Measurements from ENCODE around the gene ASB14.

ASB14 gene

GRCh38 chr3:57234613-57235575, 57.6 kb downstream of the ASB14 start:
- Histone ChIP-seq H3K4me1 (ENCODE audit: insufficient read depth, low read length) (no peaks in the 10 kb centered on the region), H3K9me3 (ENCODE audit: low read length) (peaks cover 2% of the 10 kb centered on the region), H2AFZ (ENCODE audit: low read depth, low read length) (no peak overlapping the region), H3K4me3 (ENCODE audit: low read length) (no peak overlapping the region), H3K27me3 (ENCODE audit: insufficient read depth, low read length) (no peaks in the 10 kb centered on the region), H3K36me3 (ENCODE audit: insufficient read depth, low read length) (peaks cover 13% of the 10 kb centered on the region)

GRCh38 chr3:57233799-57234198, 58.7 kb downstream of the ASB14 start:
- Histone ChIP-seq H3K4me1 (ENCODE audit: insufficient read depth, low read length) (peaks cover 7% of the 10 kb centered on the region), H3K9me3 (ENCODE audit: low read length) (peaks cover 2% of the 10 kb centered on the region), H3K4me3 (ENCODE audit: low read length) (no peak overlapping the region), H2AFZ (ENCODE audit: low read depth, low read length) (no peak overlapping the region), H3K27me3 (ENCODE audit: insufficient read depth, low read length) (no peaks in the 10 kb centered on the region), H3K36me3 (ENCODE audit: insufficient read depth, low read length) (peaks cover 7% of the 10 kb centered on the region)

DNA sequence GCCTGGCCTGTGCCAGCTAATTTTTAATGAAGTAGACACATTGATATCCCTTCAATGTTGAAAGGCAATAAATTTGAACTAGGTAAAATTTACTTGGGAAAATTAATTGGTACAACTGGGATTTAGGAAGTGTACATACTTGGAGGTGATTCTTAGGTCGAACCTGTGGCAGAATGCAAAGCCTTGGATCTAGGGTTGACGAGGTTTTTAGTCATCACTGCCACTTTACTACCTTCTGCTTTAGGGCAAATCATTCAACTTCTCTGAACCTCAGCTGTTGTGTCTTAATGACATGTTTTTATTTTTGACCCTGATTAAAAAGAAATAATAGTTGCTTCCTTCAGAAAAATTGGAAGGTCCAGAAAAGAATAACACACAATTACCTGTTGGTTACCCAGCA, 62.5 kb downstream of the ASB14 start:
- Histone ChIP-seq H3K4me1 (ENCODE audit: insufficient read depth, low read length) (peaks cover 12% of the 10 kb centered on the region), H3K9me3 (ENCODE audit: low read length) (no peaks in the 10 kb centered on the region), H3K4me3 (ENCODE audit: low read length) (no peak overlapping the region), H2AFZ (ENCODE audit: low read depth, low read length) (no peak overlapping the region), H3K27me3 (ENCODE audit: insufficient read depth, low read length) (no peaks in the 10 kb centered on the region), H3K36me3 (ENCODE audit: insufficient read depth, low read length) (no peaks in the 10 kb centered on the region)

- Histone ChIP-seq H2AFZ (ENCODE audit: low read depth, low read length) (peak overlapping the region; percentile 98), H3K4me1 (ENCODE audit: insufficient read depth, low read length) (peaks cover 12% of the 10 kb centered on the region), H3K9me3 (ENCODE audit: low read length) (no peaks in the 10 kb centered on the region), H3K4me3 (ENCODE audit: low read length) (peak overlapping the region; percentile 97), H3K27me3 (ENCODE audit: insufficient read depth, low read length) (no peaks in the 10 kb centered on the region), H3K36me3 (ENCODE audit: insufficient read depth, low read length) (no peaks in the 10 kb centered on the region)
Measured at GRCh38 chr3:57227930-57228751, 64.3 kb downstream of the ASB14 start.

DNA sequence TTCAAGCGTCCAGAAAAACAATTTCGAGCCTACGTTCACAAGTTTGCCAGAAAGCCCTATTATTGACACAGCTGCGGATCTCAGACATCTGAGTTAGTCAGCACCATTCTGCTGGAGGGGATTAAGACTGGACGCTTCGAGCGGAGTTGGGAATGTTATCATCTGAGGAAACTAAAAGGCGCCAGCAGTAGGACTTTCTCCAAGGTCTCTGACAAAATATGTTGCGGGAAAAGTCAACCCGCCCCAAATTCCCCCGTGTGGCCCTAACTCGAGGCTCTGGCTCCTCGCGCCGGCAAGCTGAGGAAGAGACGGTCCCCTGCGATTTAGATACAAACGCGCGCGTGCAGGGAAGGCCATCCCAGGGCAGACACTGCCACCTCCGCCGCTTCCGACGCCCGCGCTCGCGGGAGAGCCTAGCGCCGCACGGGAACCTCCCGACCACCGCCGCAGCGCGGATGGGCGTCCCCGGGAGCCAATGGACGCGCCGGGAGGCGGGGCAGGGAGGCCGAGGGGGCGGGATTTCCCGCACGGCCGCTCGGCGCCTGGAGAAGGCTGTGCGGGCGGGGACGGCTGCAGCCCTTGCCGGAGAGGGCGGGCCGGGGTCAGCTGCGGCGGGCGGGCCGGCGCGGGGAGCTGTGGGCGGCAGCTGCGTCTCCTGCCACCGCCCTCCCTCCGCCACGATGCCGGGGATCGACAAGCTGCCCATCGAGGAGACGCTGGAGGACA, 65.1 kb downstream of the ASB14 start, which contains the start of gene APPL1:
Gene APPL1 (plus strand): TSS at position 526 of the 726 bp plus-strand sequence. CDS start 155 bp downstream, at position 681.
- H3K4me3 ChIP-seq (ENCODE audit: low read length) = peak within 1 kb of the TSS; percentile 97
- peak within 1 kb of the TSS; percentile 98 for H2AFZ ChIP-seq (ENCODE audit: low read depth, low read length)
- H3K9me3 ChIP-seq (ENCODE audit: low read length) = no peaks in the 10 kb centered on the region
- no peaks in the 10 kb centered on the region for H3K27me3 ChIP-seq (ENCODE audit: insufficient read depth, low read length)
- peaks cover 12% of the 10 kb centered on the region for H3K4me1 ChIP-seq (ENCODE audit: insufficient read depth, low read length)
- no peaks in the 10 kb centered on the region for H3K36me3 ChIP-seq (ENCODE audit: insufficient read depth, low read length)

- Histone ChIP-seq H3K9me3 (ENCODE audit: low read length) (no peaks in the 10 kb centered on the region), H3K4me1 (ENCODE audit: insufficient read depth, low read length) (peaks cover 12% of the 10 kb centered on the region), H3K27me3 (ENCODE audit: insufficient read depth, low read length) (no peaks in the 10 kb centered on the region), H2AFZ (ENCODE audit: low read depth, low read length) (no peak overlapping the region), H3K36me3 (ENCODE audit: insufficient read depth, low read length) (no peaks in the 10 kb centered on the region), H3K4me3 (ENCODE audit: low read length) (no peak overlapping the region)
Measured at GRCh38 chr3:57226176-57226575, 66.3 kb downstream of the ASB14 start.

- Histone ChIP-seq H3K36me3 (ENCODE audit: insufficient read depth, low read length) (no peaks in the 10 kb centered on the region), H3K27me3 (ENCODE audit: insufficient read depth, low read length) (no peaks in the 10 kb centered on the region), H2AFZ (ENCODE audit: low read depth, low read length) (no peak overlapping the region), H3K9me3 (ENCODE audit: low read length) (no peaks in the 10 kb centered on the region), H3K4me1 (ENCODE audit: insufficient read depth, low read length) (peaks cover 12% of the 10 kb centered on the region), H3K4me3 (ENCODE audit: low read length) (no peak overlapping the region)
Measured at GRCh38 chr3:57224856-57225255, 67.6 kb downstream of the ASB14 start.

- Histone ChIP-seq H3K4me3 (ENCODE audit: low read length) (no peak overlapping the region), H3K9me3 (ENCODE audit: low read length) (no peaks in the 10 kb centered on the region), H3K27me3 (ENCODE audit: insufficient read depth, low read length) (no peaks in the 10 kb centered on the region), H2AFZ (ENCODE audit: low read depth, low read length) (no peak overlapping the region), H3K4me1 (ENCODE audit: insufficient read depth, low read length) (peaks cover 3% of the 10 kb centered on the region), H3K36me3 (ENCODE audit: insufficient read depth, low read length) (no peaks in the 10 kb centered on the region)
Measured at GRCh38 chr3:57221883-57222282, 70.6 kb downstream of the ASB14 start.

All from neuron (in vitro differentiated cells).